HCEC 1CT (cell line): Measurements from ENCODE around the gene OTOGL.
A peak's percentile ranks its signal among the peaks of the same experiment; 100 is the strongest.
"Not testable (repeated sequence)": the region's sequence is repeated elsewhere in the genome, so short reads cannot be mapped to it uniquely, and the experiment has no call there.

ENCODE experiments used
- DNase-seq: peaks from one replicate; pipeline ENCODE4 v3.0.0-alpha.2; 2017

Gene OTOGL

DNA sequence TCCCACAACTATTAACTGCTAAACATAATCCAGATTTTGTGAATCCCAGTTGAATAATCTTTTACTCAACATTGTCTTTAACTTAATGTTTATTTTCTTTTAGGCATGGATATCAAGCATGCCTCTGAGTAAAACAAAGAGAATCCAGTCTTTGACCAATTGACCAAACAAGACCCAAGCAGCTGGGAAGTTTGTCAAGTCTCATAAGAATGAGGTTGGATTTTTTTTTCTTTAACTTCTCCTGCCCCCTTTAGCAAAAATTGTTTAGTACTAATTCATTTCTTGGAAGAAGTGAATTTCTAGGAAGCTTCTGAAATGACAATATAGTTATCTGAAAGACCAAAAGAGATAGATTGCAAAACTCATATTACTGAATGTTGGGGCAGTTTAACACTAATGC is 89.9 kb downstream of the OTOGL start:
- DNase-seq, result peak; percentile 85

DNA sequence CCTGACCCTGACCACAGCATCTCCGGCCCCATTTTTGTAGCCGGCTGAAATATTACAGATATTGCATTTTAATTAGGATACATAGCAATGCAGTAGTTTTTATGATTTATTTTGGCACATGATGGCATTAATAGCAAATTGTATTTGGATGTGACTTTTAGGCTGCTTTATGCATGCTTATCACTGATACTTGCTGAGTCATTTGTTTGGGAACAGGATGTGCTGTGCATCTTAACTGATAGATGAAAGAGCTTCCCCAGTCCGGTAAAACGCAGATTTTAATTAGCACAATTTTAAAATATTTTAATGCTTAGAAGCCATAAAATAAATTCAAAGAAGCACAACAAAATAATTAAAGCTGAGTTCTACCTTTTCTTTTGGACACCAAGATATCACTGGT is 90.7 kb downstream of the OTOGL start:
- DNase-seq, result no peak

DNA sequence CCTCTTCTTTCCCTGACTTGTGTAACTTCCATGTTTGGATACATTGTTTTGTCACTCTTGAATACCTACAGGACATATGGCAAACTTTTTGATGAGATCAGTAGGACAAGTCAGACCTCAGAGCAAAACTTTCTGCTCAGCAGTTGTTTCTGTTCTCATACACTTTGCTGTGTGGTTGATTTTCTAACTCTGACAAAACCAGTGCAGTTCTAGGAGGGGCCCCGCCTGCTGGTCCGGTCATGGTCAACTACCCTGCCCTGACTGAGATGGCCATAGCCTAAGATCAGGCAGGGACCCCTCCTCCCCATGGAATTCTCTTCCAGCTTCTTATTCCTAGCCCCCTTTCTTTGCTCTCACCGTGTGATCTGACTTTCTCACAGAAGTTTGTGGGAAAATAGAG is 92.8 kb downstream of the OTOGL start:
- no peak for DNase-seq

DNA sequence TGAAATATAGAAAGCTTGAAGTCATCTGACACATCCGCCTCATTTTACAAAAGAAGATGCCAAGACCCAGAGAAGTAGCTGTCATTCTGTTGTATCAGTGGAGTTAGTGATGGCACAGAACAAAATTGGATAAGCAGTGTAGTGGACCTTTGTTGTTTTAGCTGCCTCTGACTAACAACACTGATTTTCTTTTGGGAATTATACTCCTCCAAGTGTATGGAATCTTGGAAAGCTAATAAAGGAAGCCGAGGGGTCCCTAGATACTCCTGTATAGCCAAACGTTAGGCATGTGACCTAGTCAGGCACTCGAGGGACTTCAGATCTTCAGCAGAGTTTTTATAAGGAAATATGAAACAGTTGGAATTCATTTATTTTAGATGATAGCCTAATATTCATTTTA is 94.5 kb downstream of the OTOGL start:
- DNase-seq, result no peak

DNA sequence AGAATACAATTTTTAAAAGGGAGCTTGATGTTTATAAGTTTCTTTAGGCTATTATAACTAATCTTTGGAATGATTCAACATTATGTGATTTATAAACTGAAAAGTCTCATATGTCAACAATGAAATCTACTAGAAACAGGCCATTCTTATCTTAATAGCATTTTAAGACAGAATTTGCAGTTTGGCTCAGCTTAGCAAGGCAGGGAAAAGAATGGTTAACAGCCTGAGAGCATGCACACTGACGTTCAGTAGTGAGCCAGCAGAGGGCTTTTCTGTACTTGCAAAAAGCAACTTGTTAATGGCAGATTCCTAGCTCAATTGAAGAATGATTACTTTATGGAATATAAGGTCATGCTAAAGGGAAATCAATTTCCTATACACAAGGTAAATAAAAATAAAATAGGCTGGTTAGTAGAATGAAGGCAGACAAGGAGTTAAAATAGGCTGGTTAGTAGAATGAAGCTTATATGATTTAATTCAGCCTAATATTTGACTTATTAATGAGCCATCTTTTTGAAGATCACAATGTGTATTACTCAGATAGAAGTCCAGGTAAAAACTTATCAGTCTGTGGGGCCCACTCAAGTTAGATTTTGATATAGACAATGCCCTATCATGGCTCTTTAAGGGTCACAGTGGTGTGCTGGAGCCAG is 95.9 kb downstream of the OTOGL start:
- peak; percentile 69 for DNase-seq

DNA sequence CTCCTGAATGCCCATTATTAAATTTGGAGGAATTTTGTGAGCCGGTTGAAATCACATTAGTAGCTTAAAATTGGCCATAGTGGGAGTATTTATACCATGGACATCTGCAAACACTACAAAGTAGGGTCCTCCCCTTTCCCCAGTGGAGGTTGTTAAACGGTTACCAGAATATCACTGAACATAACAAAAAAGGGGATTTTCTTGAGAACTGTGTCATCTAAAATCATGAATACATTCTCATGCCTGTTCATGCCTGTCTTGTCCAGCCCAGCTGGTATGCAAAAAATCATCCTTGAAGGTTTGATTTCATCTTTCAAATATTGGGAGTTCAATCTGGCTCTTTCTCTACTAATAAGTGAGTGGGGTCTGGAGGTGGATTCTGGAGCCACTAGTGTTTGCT is 96.4 kb downstream of the OTOGL start:
- DNase-seq, result no peak

DNA sequence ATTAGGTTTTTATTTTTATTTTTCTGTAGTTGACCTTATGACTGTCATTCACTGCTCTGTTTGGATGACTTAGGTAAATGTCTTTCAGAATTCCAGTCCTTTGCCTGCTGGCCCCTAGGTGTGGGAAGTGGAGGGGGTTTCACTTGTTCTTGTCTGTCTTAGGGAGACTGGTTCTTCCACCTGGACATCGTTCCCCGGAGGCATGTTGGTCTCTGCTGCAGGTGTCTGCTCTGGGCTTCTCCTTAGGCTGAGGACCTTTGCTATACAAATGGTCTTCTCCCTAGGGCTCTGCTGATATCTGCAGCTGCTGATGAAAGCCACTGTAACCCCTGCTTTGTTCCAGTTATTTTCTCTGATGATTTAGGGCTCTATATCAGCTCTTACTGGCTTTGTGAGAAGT is 97.1 kb downstream of the OTOGL start:
- no peak for DNase-seq

DNA sequence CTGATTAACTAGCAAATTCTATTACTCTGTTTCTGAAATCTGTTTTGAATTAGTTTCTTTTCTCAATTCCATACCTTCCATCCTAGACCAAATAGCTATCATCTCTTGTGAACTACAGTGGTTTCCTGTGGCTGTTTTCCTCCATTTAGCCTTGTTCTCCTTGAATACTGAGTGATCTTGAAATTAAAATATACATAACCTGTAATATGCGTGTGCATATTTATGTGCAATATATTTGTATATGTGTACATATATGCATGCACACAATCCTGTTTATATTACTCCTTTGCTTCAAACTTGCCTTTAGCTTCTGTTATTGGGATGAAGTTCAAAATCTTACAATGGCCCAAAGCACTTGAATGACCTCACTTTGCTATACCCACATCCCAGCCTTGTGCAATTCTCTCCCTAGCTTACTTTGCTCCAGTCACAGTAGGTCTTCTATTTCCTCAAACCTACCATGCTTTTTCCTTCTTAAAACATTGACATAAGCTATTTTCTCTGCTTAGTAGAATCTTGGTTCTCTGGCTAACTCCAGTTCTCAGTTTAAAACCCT is 99.5 kb downstream of the OTOGL start:
- DNase-seq, result no peak

DNA sequence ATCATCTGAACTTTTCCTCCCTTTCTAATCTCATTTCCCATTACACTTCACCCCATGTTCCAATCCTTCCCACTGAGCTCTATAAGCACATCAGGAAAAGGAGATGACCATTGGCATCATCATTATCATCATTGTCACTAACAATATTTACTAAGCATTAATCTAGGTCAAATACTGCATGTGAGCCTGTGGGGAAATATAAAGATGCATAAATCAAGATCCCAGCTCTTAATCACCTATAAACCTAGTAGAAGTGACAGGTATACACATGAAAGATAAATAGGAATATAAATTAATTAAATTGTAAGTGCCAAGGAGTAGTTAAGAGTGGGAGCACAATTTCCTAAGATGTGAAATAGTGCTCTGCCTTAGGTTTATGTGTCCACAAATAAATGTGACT is 100.6 kb downstream of the OTOGL start:
- DNase-seq, result no peak

DNA sequence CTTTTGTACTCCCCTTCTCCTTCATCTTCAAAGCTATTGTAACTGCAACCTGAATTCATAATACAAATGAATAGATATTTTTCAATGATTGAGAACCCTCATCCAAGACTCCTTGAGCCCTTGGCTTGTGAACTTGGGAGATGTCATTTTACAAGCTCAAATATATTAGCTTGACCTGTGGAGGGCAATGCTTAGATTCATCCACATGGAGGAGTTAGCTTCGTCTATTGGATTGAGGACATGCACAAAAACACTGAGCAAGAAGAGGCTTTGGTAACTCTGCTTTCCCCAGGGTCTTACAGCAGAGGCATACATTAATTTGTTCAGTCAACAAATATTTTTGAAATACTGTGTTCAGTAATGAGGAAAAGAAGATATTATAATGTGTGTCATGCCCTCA is 101.1 kb downstream of the OTOGL start:
- no peak for DNase-seq

DNA sequence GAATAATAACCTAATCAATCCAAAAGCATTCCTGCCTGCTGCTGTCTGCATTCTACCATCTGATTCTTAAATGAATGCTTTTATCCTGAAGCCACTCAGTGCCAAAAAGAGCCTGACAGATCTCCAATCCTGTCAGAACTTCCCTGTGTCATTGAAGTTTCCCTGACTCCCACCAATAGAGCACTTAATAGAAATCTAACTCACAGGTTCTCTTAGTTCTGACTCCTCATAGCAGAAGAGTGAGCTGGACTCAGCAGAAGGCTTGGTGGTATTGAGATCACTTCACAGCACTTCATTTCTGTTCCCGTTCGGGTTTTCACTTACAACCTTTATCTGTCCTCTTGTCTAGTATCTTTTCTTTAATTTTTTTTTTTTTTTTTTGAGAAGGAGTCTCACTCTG is 102.6 kb downstream of the OTOGL start:
- no peak for DNase-seq

DNA sequence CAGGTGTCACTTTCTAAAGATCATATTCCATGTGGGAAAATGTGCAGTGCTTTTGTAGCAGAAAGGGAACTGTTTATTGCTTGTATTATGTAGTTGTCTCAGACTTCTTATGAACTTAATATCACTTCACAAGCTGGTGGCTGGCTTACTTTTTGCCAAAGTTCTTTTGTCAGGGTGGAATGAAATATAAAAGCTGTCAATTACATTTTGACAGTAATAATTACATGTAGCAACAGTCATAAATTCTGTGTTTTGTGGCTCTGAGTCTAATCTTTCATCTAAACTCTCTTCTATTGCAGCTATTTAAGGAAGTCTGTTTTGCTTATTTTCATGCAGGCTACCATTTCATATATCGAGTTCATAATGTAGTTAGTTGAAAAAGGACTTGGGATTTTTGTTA is 106.6 kb downstream of the OTOGL start:
- no peak for DNase-seq

DNA sequence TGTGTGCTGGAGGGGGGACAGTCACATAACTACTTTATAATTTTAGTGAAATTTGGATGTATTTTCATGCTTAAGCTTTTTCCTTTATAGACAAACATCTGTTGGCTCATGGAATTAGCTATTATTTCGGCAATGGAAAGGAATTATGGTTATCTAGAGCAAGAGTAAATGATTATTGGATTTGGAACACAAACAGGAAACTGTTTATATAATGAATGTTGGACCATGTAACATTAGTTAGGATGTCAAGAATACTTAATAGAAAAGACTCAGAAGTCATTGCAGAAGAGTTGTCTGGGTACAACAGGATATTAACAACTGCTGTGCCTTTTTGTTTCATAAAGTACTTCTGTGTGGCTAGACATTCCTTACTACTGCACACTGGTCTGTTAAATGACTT is 108.7 kb downstream of the OTOGL start:
- no peak for DNase-seq

DNA sequence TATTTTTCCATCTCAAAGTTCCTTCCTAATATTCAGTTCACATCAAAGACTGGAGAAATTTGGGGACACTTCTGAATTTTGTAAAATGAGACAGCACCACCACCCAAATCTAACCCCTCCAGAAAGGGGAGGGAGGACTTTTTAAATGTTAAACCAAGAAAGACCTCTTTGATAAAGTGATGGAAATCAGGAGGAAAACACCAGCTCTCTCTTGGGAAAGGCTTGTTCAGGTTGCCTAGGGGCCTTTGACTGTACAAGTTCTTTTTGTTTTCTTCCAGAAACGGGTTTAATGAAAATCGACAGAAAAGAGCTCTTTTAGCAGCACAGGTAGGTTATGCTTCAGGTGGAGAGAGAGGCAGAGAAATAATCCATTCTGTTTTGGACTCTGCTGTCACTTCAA is 112.3 kb downstream of the OTOGL start:
- no peak for DNase-seq

DNA sequence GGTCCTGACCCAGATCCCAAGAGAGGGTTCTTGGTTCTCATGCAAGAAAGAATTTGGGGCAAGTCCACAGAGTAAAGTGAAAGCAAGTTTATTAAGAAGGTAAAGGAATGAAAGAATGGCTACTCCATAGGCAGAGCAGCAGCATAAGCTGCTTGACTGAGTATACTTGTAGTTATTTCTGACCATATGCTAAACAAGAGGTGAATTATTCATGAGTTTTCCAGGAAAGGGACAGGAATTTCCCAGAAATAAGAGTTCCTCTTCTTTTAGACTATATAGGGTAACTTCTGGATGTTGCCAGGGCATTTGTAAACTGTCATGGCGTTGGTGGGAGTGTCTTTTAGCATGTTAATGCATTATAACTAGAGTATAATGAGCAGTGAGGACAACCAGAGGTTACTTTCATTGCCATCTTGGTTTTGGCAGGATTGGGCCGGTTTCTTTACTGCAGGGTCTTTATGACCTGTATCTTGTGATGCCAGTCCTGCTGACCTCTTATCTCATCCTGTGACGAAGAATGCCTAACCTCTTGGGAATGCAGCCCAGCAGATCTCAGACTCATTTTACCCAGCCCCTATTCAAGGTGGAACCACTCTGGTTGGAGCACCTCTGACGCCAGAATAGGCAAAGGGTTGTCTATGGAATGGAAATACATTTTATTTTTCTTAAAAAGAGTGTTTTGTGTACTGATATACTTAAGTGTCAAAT is 113.8 kb downstream of the OTOGL start:
- no peak for DNase-seq

DNA sequence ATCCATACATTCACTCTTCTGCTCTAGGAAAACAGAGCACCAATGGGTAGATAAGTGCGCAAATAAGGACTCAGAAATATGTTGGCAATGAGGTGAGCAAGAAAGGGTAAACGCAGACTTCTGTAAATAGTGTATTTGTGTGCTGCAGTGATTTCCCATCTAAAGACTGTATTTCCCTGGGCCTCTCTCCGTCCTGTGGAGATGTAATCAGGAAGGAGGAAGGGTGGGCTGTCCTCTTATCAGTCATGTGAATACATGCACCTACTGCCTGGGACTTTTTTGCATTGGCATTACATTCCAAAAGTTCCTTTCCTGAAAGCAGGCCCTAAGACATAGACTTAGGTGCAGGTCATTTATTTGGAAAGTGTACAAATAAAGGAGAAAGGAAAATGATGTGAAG is 114.5 kb downstream of the OTOGL start:
- no peak for DNase-seq

DNA sequence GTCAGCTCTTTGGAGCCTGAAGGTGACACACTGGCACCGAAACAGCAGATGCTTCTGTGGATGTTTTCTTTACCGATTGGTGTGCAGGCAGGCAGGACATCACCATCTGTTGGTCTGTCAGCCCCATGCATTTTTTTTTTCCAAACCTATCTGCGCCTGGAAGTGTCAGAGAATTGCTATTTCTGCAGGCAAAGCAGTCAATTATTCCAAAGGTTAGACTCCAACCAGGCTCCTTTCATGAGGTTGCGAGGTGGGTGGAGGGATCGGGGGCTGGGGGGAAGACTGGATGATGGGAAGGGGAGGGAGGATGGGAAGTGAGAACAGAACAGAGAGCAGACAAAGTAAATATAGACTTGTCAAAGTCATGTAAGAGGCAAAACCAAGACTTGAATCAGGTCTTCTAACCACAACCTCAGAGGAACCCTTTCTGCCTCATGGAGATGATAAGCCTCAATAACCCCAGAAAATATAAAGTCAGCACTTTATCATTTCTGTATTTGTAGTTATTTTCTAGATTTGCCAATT is 117.7 kb downstream of the OTOGL start:
- no peak for DNase-seq

DNA sequence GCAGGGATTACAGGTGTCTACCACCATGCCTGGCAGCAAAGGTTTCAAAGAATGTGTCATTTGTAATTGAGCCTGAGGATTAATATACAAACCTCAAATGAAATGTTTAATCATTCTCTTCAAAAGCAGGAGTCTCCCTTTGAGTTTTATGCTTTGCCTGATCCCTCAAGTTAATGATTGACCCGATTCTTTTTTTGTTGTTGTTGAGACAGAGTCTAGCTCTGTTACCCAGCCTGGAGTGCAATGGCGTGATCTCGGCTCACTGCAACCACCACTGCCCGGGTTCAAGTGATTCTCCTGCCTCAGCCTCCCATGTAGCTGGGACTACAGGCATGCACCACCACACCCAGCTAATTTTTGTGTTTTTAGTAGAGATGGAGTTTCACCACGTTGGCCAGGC is 119.6 kb downstream of the OTOGL start:
- DNase-seq, result not testable (repeated sequence)

DNA sequence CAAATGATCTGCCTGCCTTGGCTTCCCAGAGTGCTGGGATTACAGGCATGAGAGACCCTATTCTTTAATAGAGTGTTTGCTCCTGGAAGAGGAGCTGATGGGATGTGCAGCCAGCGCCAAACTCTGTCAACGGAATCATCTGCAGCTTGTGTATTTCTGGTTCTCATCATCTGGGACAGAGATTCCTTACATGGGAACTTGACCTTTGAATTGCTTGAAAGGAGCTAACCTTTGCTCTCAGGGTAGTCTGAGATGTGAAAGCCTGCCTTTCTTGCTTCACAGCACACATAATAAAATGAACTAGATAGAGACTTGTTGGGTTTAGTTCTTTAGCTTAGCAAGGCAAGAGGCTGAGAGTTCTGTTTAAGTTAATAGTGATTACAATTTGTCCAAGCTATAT is 120.0 kb downstream of the OTOGL start:
- DNase-seq, result no peak

DNA sequence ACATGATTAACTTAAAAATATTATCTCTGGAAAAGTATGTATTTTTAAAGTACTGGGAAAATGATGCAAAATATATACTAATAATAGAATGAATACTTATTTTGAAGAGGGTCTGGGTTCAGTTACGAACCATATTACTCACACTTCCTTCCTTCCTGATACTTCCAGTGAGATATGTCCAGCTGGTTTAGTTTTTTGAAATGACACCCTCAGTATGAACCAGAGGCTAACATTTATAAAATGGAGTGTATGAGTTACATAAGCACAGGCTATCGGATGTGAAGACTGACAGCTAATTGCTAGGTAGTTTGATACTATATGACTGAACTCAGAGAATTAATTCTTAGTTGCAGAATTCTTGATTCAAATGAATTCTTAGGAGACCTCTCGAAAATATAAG is 122.9 kb downstream of the OTOGL start:
- peak; percentile 13 for DNase-seq

DNA sequence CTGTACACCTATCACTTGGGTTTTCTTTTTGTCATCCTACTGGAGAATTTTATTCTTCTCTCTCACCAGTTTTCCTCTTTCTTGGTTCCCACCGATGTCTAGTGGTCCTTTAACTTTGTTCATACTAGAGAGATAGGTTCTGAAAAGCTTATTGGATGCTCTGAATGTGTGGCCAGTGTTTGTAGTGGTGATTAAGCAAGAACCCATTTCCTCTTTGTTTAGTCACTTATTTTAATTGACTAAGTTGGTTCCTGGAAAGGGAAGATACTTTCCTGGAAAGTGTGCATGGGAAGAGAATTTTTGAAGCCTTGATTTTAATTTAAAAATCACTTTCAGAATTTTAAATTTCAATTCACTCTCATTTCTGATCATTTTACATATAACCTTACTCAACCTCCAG is 127.2 kb downstream of the OTOGL start:
- DNase-seq, result peak; percentile 71

DNA sequence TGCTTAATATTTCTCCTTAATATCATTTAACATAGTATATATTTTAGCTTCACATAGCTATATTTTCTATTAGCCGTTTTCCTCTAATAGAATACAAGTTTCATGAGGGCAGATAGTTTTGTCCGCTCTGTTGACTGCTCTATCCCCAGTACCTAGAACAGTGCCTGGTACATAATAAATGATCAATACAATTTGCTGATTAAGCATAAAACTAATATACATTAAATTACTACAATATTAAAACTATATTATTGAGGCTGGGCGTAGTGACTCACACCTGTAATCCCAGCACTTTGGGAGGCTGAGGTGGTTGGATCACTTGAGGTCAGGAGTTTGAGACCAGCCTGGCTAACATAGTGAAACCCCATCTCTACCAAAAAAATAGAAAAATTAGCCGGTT is 128.6 kb downstream of the OTOGL start:
- DNase-seq, result not testable (repeated sequence)

DNA sequence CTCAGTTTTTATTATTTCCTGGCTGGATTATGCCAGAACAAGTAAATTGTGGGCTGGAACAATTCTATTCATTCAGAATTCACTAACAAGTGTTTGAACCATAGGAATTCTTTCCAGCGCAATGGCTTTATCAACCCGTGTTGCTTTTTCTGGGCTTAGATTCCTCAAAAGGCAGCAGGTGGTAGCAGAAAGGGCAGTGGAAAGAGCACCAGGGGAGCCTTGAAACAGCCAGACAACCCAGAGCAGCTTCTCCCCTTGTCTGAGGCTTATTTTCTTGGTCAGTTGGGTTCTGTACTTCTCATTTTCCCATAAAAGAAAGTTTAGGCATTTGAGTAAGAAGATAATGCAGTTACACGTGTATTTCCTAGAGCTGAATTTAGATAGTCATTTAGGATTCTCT is 130.7 kb downstream of the OTOGL start:
- no peak for DNase-seq

DNA sequence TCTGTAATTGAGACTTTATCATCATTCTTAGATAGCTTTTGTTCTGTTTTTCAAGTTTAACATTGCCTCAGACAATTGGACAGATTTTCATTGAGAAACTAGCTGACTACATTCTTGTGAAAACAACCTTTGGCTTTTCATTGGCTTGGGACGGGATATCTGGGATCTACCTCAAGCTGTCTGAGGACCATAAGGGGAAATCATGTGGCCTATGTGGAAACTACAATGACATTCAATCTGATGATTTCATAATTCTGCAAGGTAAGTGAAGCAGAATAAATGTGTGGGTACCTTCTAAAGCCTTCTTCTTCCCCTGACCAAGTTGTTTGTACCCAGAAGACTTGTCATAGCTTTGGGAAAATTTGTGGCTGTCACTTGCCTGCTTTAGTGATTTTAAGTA is 133.5 kb downstream of the OTOGL start:
- DNase-seq, result no peak

DNA sequence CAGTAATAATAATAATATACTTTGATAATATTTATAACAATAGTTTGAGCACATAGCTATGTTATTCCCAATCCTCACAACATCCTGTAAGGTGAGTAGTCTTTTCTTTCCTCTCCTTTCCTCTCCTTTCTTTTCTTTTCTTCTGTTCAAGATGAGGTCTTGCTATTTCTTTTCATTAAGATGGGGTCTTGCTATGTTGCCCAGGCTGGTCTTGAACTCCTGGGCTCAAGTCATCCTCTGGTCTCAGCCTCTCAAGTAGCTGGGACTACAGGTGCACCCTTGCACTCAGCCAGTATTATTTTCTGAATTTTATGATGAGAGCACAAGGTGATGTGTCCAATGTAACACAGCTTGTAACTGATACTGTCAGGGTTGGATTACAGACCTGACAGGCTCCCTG is 134.6 kb downstream of the OTOGL start:
- no peak for DNase-seq
